HepG2 (cell line): Measurements from ENCODE around the gene GMPPB.

ENCODE experiments used
- EZH2 ChIP-seq: conservative IDR thresholded peaks from 2 replicates; pipeline ENCODE4 v1.6.1; 2012; ENCODE audit warnings: mild to moderate bottlenecking, low read depth, low read length, moderate library complexity
- FOXA3 ChIP-seq: IDR thresholded peaks from 2 replicates; pipeline ENCODE4 v1.6.1; 2016; ENCODE audit warnings: missing genetic modification reagents, missing compliant biosample characterization
- NONO ChIP-seq, 2 experiments: fragments of 450-650 bp in 1 of 2; sonication (generic) in 1 of 2; formaldehyde crosslinking in 1 of 2; IDR thresholded peaks in 1 of 2; conservative IDR thresholded peaks in 1 of 2; 2 replicates each; pipeline versions ENCODE4 v1.6.1 to v1.8.0; 2017 to 2022; ENCODE audit warnings: mild to moderate bottlenecking in 1 of 2, missing genetic modification reagents in 1 of 2, moderate library complexity in 1 of 2
- POLR2AphosphoS5 ChIP-seq: IDR thresholded peaks from 2 replicates; pipeline ENCODE4 v1.6.1; 2012; ENCODE audit warnings: low read depth, low read length
- RAD21 ChIP-seq: fragments of 450-650 bp; formaldehyde crosslinking; IDR thresholded peaks from 2 replicates; pipeline ENCODE4 v1.5.0; 2020; ENCODE audit warnings: mild to moderate bottlenecking
- WIZ ChIP-seq: sonication (generic); formaldehyde crosslinking; IDR thresholded peaks from 2 replicates; pipeline ENCODE4 v1.5.1; 2020; ENCODE audit warnings: mild to moderate bottlenecking, missing genetic modification reagents
- ZKSCAN1 ChIP-seq: fragments of 150-350 bp; IDR thresholded peaks from 2 replicates; pipeline ENCODE4 v1.6.1; 2014; ENCODE audit warnings: low read length
- ZNF572 ChIP-seq: sonication (generic); formaldehyde crosslinking; IDR thresholded peaks from 2 replicates; pipeline ENCODE4 v1.5.1; 2020; ENCODE audit warnings: mild to moderate bottlenecking, missing genetic modification reagents
- TF ChIP-seq, protein P1 (sequence below): sonication (generic); formaldehyde crosslinking; IDR thresholded peaks from 2 replicates; pipeline ENCODE4 v1.5.0; 2020; ENCODE audit warnings: mild to moderate bottlenecking, missing genetic modification reagents, moderate library complexity

DNA sequence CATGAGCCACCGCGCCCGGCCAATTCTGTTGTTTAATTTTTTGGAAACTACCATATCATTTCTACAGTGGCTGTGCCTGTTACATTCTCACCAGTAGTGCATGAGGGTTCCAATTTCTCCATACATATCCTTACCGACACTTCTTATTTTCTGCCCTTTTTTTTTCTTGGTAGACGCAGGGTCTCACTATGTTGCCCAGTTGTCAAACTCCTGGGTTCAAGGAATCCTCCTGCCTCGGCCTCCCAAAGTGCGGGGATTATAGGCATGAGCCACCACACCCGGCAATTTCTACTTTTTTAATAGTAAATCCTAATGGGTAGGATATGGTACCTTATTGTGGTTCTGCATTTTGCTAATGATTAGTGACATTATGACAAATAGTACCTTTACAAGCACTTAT is 13.9 kb downstream of the GMPPB start:
- no peak for TF ChIP-seq NONO (IDR thresholded peaks at IDR 0.05)
- no peak for TF ChIP-seq NONO (CRISPR knock-in tag; conservative IDR thresholded peaks at IDR 0.05)
- TF ChIP-seq FOXA3 = no peak
- TF ChIP-seq, protein P1, sequence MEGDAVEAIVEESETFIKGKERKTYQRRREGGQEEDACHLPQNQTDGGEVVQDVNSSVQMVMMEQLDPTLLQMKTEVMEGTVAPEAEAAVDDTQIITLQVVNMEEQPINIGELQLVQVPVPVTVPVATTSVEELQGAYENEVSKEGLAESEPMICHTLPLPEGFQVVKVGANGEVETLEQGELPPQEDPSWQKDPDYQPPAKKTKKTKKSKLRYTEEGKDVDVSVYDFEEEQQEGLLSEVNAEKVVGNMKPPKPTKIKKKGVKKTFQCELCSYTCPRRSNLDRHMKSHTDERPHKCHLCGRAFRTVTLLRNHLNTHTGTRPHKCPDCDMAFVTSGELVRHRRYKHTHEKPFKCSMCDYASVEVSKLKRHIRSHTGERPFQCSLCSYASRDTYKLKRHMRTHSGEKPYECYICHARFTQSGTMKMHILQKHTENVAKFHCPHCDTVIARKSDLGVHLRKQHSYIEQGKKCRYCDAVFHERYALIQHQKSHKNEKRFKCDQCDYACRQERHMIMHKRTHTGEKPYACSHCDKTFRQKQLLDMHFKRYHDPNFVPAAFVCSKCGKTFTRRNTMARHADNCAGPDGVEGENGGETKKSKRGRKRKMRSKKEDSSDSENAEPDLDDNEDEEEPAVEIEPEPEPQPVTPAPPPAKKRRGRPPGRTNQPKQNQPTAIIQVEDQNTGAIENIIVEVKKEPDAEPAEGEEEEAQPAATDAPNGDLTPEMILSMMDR = no peak
- TF ChIP-seq EZH2 = no peak
- TF ChIP-seq WIZ (CRISPR knock-in tag) = no peak
- no peak for TF ChIP-seq POLR2AphosphoS5
- TF ChIP-seq ZKSCAN1 = no peak
- TF ChIP-seq ZNF572 = no peak
- TF ChIP-seq RAD21 (CRISPR knock-in tag) = no peak
